Bronchus fibroblast of lung (primary cell): Measurements from ENCODE around the gene VCX2. TPM values are rescaled to one million over a fixed set of nuclear protein-coding genes. Genes with fewer than 3 reads are reported as not detected.

ENCODE experiments used
- total RNA-seq: library from RNA; depleted of rRNA; stranded (reverse); fragments of >200 nt; gene quantifications from 2 replicates; pipeline ENCODE4 v1.2.3, GENCODE V29; 2015

Gene VCX2
- total RNA-seq = not detected in 2 replicates

GRCh38 chrX:8171169-8171568 is at the start of gene VCX2:
Gene VCX2 (minus strand): TSS chrX:8171267. CDS start chrX:8170643, 624 bp downstream.

Other genes with a start within 250 kb of the VCX2 start
- gene PNPLA4, start 243.9 kb downstream of the VCX2 start, total RNA-seq = 14.1 and 21.7 TPM in 2 replicates